ENCODE measurements around the gene MRPL24.

MRPL24 gene

DNA sequence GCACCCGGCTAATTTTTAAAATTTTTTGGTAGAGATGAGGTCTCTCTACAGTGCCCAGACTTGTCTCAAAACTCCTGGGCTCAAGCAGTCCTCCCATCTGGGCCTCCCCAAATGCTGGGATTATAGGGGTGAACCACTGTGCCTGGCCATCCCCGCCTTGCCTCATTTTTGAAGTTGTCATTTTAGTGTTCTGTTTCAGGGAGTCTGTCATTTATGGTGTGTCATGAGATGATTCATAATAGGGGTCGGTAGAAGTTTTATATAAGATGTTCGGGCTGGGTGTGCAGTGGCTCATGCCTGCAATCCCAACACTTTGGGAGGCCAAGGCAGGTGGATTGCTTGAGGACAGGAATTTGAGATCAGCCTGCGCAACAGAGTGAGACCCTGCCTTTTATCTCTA, 34.9 kb upstream of the MRPL24 start:
- no peak for TF ChIP-seq POLR2AphosphoS5 (IDR thresholded peaks at IDR 0.05; ENCODE audit: low read depth, low read length)
- TF ChIP-seq, protein P1, sequence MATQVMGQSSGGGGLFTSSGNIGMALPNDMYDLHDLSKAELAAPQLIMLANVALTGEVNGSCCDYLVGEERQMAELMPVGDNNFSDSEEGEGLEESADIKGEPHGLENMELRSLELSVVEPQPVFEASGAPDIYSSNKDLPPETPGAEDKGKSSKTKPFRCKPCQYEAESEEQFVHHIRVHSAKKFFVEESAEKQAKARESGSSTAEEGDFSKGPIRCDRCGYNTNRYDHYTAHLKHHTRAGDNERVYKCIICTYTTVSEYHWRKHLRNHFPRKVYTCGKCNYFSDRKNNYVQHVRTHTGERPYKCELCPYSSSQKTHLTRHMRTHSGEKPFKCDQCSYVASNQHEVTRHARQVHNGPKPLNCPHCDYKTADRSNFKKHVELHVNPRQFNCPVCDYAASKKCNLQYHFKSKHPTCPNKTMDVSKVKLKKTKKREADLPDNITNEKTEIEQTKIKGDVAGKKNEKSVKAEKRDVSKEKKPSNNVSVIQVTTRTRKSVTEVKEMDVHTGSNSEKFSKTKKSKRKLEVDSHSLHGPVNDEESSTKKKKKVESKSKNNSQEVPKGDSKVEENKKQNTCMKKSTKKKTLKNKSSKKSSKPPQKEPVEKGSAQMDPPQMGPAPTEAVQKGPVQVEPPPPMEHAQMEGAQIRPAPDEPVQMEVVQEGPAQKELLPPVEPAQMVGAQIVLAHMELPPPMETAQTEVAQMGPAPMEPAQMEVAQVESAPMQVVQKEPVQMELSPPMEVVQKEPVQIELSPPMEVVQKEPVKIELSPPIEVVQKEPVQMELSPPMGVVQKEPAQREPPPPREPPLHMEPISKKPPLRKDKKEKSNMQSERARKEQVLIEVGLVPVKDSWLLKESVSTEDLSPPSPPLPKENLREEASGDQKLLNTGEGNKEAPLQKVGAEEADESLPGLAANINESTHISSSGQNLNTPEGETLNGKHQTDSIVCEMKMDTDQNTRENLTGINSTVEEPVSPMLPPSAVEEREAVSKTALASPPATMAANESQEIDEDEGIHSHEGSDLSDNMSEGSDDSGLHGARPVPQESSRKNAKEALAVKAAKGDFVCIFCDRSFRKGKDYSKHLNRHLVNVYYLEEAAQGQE (IDR thresholded peaks at IDR 0.05; ENCODE audit: insufficient read depth in 1 of 2, low read depth in 2 of 2, low read length in 2 of 2) = no peak
- no peak for TF ChIP-seq FOXP2 (optimal IDR thresholded peaks at IDR 0.05; ENCODE audit: borderline replicate concordance, extremely low read depth, extremely low read length, insufficient read depth)
- TF ChIP-seq SIN3A (IDR thresholded peaks at IDR 0.05; ENCODE audit: borderline replicate concordance, insufficient read depth, low read length) = no peak
- no peak for TF ChIP-seq TAF1 (IDR thresholded peaks at IDR 0.05; ENCODE audit: borderline replicate concordance, insufficient read depth, low read length)

DNA sequence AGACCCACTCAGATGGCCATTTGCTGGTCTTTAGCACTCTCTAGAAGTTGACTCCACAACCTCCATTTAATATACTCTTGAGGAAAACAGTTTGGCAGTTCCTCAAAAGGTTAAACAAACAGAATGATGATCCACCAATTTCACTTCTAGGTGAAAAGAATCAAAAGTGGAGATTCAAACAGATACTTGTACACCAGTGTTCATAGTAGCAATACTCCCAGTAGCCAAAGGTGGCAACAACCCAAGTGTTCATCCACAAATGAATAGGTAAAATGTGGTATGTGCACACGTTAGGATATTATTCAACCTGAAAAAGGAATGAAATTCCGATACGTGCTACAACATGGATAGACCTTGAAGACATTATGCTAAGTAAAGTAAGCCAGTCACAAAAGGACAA, 32.7 kb upstream of the MRPL24 start:
- TF ChIP-seq FOXP2 (optimal IDR thresholded peaks at IDR 0.05; ENCODE audit: borderline replicate concordance, extremely low read depth, extremely low read length, insufficient read depth) (no peak), TAF1 (IDR thresholded peaks at IDR 0.05; ENCODE audit: borderline replicate concordance, insufficient read depth, low read length) (no peak), SIN3A (IDR thresholded peaks at IDR 0.05; ENCODE audit: borderline replicate concordance, insufficient read depth, low read length) (no peak), POLR2AphosphoS5 (IDR thresholded peaks at IDR 0.05; ENCODE audit: low read depth, low read length) (no peak)
- TF ChIP-seq, protein P1 (IDR thresholded peaks at IDR 0.05; ENCODE audit: insufficient read depth in 1 of 2, low read depth in 2 of 2, low read length in 2 of 2) = no peak

DNA sequence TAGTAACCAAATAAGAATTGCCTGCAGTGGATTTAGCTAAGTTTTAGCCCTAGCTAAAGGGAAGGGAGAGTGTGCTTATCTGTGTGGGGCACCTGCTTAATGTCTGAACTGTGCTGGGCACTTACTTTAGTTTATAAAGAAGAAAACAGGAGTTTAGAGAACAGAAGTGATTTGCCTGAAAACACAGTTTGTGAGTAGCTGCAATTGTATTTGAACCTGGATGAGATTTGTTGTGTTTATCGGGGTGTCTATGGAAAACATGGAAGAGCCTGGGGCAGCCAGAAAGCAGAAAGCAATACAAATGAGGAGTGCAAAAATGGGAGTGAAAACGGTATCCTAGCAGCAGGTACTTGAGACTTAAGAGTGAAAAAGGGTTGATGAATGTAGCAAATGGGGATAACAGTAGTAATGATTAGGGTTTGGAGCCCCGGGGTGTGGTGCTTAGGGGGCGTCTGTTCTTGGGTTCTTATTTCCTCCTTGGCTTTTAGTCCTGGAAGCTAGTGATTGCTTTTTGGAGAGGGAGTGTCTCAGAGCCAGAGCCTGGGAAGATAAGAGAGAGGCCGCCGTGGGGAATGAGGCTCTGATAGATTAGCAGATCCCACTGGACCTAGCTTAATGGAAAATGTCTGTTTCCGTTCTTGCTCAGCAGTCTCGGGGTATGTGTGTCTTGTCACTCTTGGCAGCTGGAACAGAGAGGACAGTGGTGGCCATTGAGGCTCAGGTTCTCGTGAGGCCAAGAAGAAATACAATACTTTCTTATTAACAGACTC, 32.0 kb upstream of the MRPL24 start:
- no peak for TF ChIP-seq FOXP2 (optimal IDR thresholded peaks at IDR 0.05; ENCODE audit: borderline replicate concordance, extremely low read depth, extremely low read length, insufficient read depth)

DNA sequence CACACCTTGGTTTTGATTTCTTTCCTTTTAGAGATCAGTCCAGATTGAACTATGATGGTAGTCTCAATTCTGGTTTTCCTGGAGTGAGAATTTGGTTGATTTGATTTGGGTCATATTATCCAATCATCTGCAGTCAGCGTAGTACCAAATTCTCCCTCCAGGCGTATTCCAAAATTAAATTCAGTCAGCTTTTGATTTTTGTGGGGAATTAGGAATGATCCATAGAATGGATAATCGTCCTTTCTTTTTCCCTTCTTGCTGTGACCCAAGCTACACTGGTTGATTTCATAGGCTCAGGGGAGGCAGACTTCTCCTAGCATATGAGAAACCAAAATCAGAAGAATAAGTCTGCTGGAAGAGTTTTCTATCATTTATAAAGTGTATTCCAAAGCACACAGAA, 31.3 kb upstream of the MRPL24 start:
- TF ChIP-seq, protein P1 (IDR thresholded peaks at IDR 0.05; ENCODE audit: insufficient read depth in 1 of 2, low read depth in 2 of 2, low read length in 2 of 2) = no peak
- no peak for TF ChIP-seq POLR2AphosphoS5 (IDR thresholded peaks at IDR 0.05; ENCODE audit: low read depth, low read length)
- no peak for TF ChIP-seq SIN3A (IDR thresholded peaks at IDR 0.05; ENCODE audit: borderline replicate concordance, insufficient read depth, low read length)
- TF ChIP-seq TAF1 (IDR thresholded peaks at IDR 0.05; ENCODE audit: borderline replicate concordance, insufficient read depth, low read length) = no peak
- no peak for TF ChIP-seq FOXP2 (optimal IDR thresholded peaks at IDR 0.05; ENCODE audit: borderline replicate concordance, extremely low read depth, extremely low read length, insufficient read depth)

DNA sequence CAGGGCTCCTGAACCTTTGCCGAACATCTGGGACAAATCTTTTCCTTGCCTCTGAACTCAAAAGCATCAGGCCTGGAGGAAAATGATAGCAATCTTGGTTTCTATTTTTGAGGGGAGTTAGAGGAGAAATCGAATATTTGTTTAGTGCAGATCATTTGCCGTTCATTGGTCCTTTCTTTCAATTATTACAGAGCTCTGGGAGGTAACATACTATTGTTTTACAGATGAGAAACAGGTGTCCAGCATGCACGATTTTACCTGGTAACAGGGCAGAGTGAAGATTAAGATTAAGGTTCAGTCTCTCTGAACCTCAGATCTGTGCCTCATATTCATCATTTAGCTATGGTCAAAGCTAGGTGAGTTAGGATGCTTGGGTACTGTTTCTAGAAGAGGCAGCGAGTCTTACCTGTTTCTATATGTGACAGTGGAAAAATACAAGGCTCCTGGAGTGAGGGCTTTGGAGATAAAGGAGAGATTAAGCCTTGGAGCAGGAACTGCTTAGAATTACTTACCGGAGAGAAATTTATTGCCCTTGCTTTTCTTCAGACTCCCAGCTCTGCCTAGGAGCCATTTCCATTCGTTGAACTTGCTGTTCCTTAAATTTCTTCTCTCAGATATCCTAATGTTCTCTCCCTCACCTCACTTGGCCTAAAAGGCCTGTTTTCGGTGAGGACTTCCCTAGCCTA, 27.9 kb upstream of the MRPL24 start:
- TF ChIP-seq SIN3A (IDR thresholded peaks at IDR 0.05; ENCODE audit: borderline replicate concordance, insufficient read depth, low read length) (no peak), FOXP2 (optimal IDR thresholded peaks at IDR 0.05; ENCODE audit: borderline replicate concordance, extremely low read depth, extremely low read length, insufficient read depth) (no peak), TAF1 (IDR thresholded peaks at IDR 0.05; ENCODE audit: borderline replicate concordance, insufficient read depth, low read length) (no peak), POLR2AphosphoS5 (IDR thresholded peaks at IDR 0.05; ENCODE audit: low read depth, low read length) (no peak)
- TF ChIP-seq, protein P1 (IDR thresholded peaks at IDR 0.05; ENCODE audit: insufficient read depth in 1 of 2, low read depth in 2 of 2, low read length in 2 of 2) = no peak
